Fibroblast of villous mesenchyme (primary cell): ENCODE data around the gene HLCS. TPM values are rescaled to one million over a fixed set of nuclear protein-coding genes. Genes with fewer than 3 reads are reported as not detected.

Source experiments
- DNase-seq: peaks from one replicate; pipeline ENCODE4 v3.0.0-alpha.2; 2010; ENCODE audit warnings: low read depth
- H3K4me3 ChIP-seq: 2 replicates; pipeline ENCODE4 v1.5.1; 2011; ENCODE audit warnings: low read depth, mild to moderate bottlenecking, low read length
- CTCF ChIP-seq: IDR thresholded peaks from 2 replicates; pipeline ENCODE4 v1.5.1; 2012; ENCODE audit warnings: low read depth, mild to moderate bottlenecking, low read length; ENCODE audit not compliant: insufficient read depth
- total RNA-seq: library from RNA; depleted of rRNA; stranded (reverse); fragments of >200 nt; gene quantifications from 2 replicates; pipeline ENCODE4 v1.2.3, GENCODE V29; 2012

Gene HLCS
- total RNA-seq, 1 donor: 44.0 TPM

GRCh38 chr21:36877741-36878140, 88.7 kb downstream of the HLCS start:
- no peak for DNase-seq
- H3K4me3 ChIP-seq: no peak overlapping the region
- TF ChIP-seq CTCF: no peak

- TF ChIP-seq CTCF: no peak
- no peak for DNase-seq
- no peak overlapping the region for H3K4me3 ChIP-seq
Observed at GRCh38 chr21:36874665-36875064, 91.8 kb downstream of the HLCS start.

GRCh38 chr21:36873513-36873912, 93.0 kb downstream of the HLCS start:
- DNase-seq: no peak
- no peak for TF ChIP-seq CTCF
- H3K4me3 ChIP-seq: no peak overlapping the region

GRCh38 chr21:36867291-36867905, 99.1 kb downstream of the HLCS start:
- no peak overlapping the region for H3K4me3 ChIP-seq
- TF ChIP-seq CTCF: no peak
- no peak for DNase-seq

- TF ChIP-seq CTCF: no peak
- H3K4me3 ChIP-seq: no peak overlapping the region
- no peak for DNase-seq
Observed at GRCh38 chr21:36866419-36866818, 100.0 kb downstream of the HLCS start.

GRCh38 chr21:36864974-36865373, 101.5 kb downstream of the HLCS start:
- no peak overlapping the region for H3K4me3 ChIP-seq
- DNase-seq: no peak
- TF ChIP-seq CTCF: no peak

GRCh38 chr21:36863260-36863659, 103.2 kb downstream of the HLCS start:
- TF ChIP-seq CTCF: no peak

More at GRCh38 chr21:36863260-36863659, 103.2 kb downstream of the HLCS start:
- DNase-seq: no peak
- H3K4me3 ChIP-seq: no peak overlapping the region
